GM23338 (cell line): Measurements from ENCODE around the gene IZUMO1R. TPM values are rescaled to one million over a fixed set of nuclear protein-coding genes. Genes with fewer than 3 reads are reported as not detected.

Source experiments
- ATAC-seq: fragments of 200-7000 bp; cut with Tn5 transposase; 3 replicates; pipeline ENCODE4 v1.9.1; 2020
- DNase-seq: peaks from one replicate; pipeline ENCODE4 v3.0.0-alpha.2; 2015; ENCODE audit warnings: low spot score
- H2AFZ ChIP-seq: fragments of 200-600 bp; sonication (generic); 2 replicates; pipeline ENCODE4 v1.8.0; 2016; ENCODE audit warnings: antibody characterized with exemption, mild to moderate bottlenecking, moderate library complexity
- H3F3A ChIP-seq: fragments of 200-600 bp; sonication (generic); replicated peaks from 2 replicates; pipeline ENCODE4 v1.8.0; 2017; ENCODE audit warnings: antibody characterized with exemption, mixed run types, low read depth
- H3K27ac ChIP-seq: fragments of 200-600 bp; sonication (generic); 2 replicates; pipeline ENCODE4 v1.6.1; 2016; ENCODE audit warnings: low read depth
- H3K27me3 ChIP-seq: fragments of 200-600 bp; sonication (generic); 2 replicates; pipeline ENCODE4 v1.8.0; 2016; ENCODE audit warnings: mild to moderate bottlenecking, mixed run types, moderate library complexity; ENCODE audit not compliant: insufficient read depth
- H3K36me3 ChIP-seq: fragments of 200-600 bp; sonication (generic); 2 replicates; pipeline ENCODE4 v1.8.0; 2016; ENCODE audit warnings: mild to moderate bottlenecking; ENCODE audit not compliant: insufficient read depth
- H3K4me1 ChIP-seq: fragments of 200-600 bp; sonication (generic); 2 replicates; pipeline ENCODE4 v1.8.0; 2016; ENCODE audit warnings: mild to moderate bottlenecking, moderate library complexity; ENCODE audit not compliant: insufficient read depth
- H3K4me2 ChIP-seq: fragments of 200-600 bp; sonication (generic); 2 replicates; pipeline ENCODE4 v1.7.1; 2017; ENCODE audit warnings: mixed run types
- H3K4me3 ChIP-seq: fragments of 200-600 bp; sonication (generic); 2 replicates; pipeline ENCODE4 v1.6.1; 2016; ENCODE audit warnings: mixed run types
- H3K79me2 ChIP-seq: fragments of 200-600 bp; sonication (generic); replicated peaks from 2 replicates; pipeline ENCODE4 v1.8.0; 2017; ENCODE audit warnings: mild to moderate bottlenecking; ENCODE audit not compliant: insufficient read depth
- H3K9me2 ChIP-seq: fragments of 200-600 bp; sonication (generic); 2 replicates; pipeline ENCODE4 v1.8.0; 2017; ENCODE audit not compliant: insufficient read depth
- H4K20me1 ChIP-seq: fragments of 200-600 bp; sonication (generic); replicated peaks from 2 replicates; pipeline ENCODE4 v1.8.0; 2017; ENCODE audit warnings: mild to moderate bottlenecking; ENCODE audit not compliant: insufficient read depth
- H3K27ac Mint-ChIP-seq: 2 replicates; pipeline ENCODE4 v1.8.0; 2020; ENCODE audit warnings: inconsistent platforms, mild to moderate bottlenecking, moderate library complexity, mixed read lengths
- H3K27me3 Mint-ChIP-seq: 3 replicates; pipeline ENCODE4 v1.8.0; 2022; ENCODE audit warnings: low read depth, mild to moderate bottlenecking, moderate library complexity, mixed read lengths, inconsistent platforms; ENCODE audit not compliant: insufficient read depth, poor library complexity
- H3K36me3 Mint-ChIP-seq: 3 replicates; pipeline ENCODE4 v1.8.0; 2021; ENCODE audit warnings: low read depth, mild to moderate bottlenecking, inconsistent platforms, moderate library complexity, mixed read lengths
- H3K4me1 Mint-ChIP-seq: 3 replicates; pipeline ENCODE4 v1.8.0; 2020; ENCODE audit warnings: mild to moderate bottlenecking, inconsistent platforms, mixed read lengths
- H3K4me3 Mint-ChIP-seq: 3 replicates; pipeline ENCODE4 v1.8.0; 2021; ENCODE audit warnings: moderate library complexity, mild to moderate bottlenecking, inconsistent platforms, mixed read lengths
- H3K9me3 Mint-ChIP-seq: 3 replicates; pipeline ENCODE4 v1.8.0; 2020; ENCODE audit warnings: moderate library complexity, mild to moderate bottlenecking, inconsistent platforms, mixed read lengths
- CTCF ChIP-seq, 2 experiments: fragments of 200-600 bp in 1 of 2; sonication (generic) in 1 of 2; conservative IDR thresholded peaks; 2 replicates each; pipeline versions ENCODE4 v1.5.1 to v1.6.1; 2016 to 2017; ENCODE audit warnings: antibody characterized with exemption in 2 of 2, low read depth in 2 of 2, mild to moderate bottlenecking in 2 of 2, moderate library complexity in 1 of 2
- ETS1 ChIP-seq: IDR thresholded peaks from 2 replicates; pipeline ENCODE4 v1.6.1; 2016; ENCODE audit warnings: antibody characterized with exemption
- EZH2phosphoT487 ChIP-seq: fragments of 200-600 bp; sonication (generic); IDR thresholded peaks from one replicate; pipeline ENCODE4 v1.8.1; 2018; ENCODE audit warnings: antibody characterized with exemption; ENCODE audit not compliant: unreplicated experiment
- REST ChIP-seq: IDR thresholded peaks from one replicate; pipeline ENCODE4 v1.6.1; 2018; ENCODE audit warnings: antibody characterized with exemption; ENCODE audit not compliant: unreplicated experiment
- ZNF331 ChIP-seq: fragments of 250-450 bp; sonication (Bioruptor Pico); IDR thresholded peaks from 2 replicates; pipeline ENCODE4 v1.5.0; 2020; ENCODE audit warnings: low read depth, mild to moderate bottlenecking, moderate library complexity
- ZNF462 ChIP-seq: fragments of 250-450 bp; sonication (Bioruptor Pico); IDR thresholded peaks from 2 replicates; pipeline ENCODE4 v1.5.0; 2020; ENCODE audit warnings: mild to moderate bottlenecking, moderate library complexity
- polyA plus RNA-seq: library from polyadenylated mRNA; unstranded; fragments of >200 nt; fragmentation: Nextera tagmentation; extraction: Ambion mirVana; gene quantifications from 2 replicates; pipeline ENCODE4 v1.2.1, GENCODE V29; 2016
- total RNA-seq: library from RNA; depleted of rRNA; stranded (reverse); fragments of >200 nt; shearing (Covaris generic); gene quantifications from 2 replicates; pipeline ENCODE4 v1.2.3, GENCODE V29; 2014

The IZUMO1R gene
- total and polyA plus RNA-seq, 2 experiments from 2014 or later, result not detected

GRCh38 chr11:94328587-94329080 lies 24.3 kb downstream of the IZUMO1R start (continued):
- TF ChIP-seq ETS1, result no peak
- TF ChIP-seq ZNF331 (CRISPR knock-in tag), result no peak
- no peak for TF ChIP-seq EZH2phosphoT487

GRCh38 chr11:94329501-94329900 lies 25.1 kb downstream of the IZUMO1R start:
- Histone ChIP-seq H2AFZ (no peak overlapping the region), H3F3A (no peaks in the 10 kb centered on the region), H3K4me1 (no peaks in the 10 kb centered on the region), H3K36me3 (no peaks in the 10 kb centered on the region), H3K4me3 (no peak overlapping the region), H4K20me1 (no peaks in the 10 kb centered on the region), H3K27me3 (no peaks in the 10 kb centered on the region), H3K4me2 (no peak overlapping the region), H3K27ac (no peak overlapping the region), H3K9me2 (no peaks in the 10 kb centered on the region), H3K79me2 (no peaks in the 10 kb centered on the region)
- Mint-ChIP-seq H3K36me3 (no peaks in the 10 kb centered on the region), H3K27me3 (peaks cover 2% of the 10 kb centered on the region), H3K4me3 (no peak overlapping the region), H3K9me3 (no peaks in the 10 kb centered on the region), H3K27ac (no peak overlapping the region), H3K4me1 (no peaks in the 10 kb centered on the region)
- ATAC-seq, result no peak
- no peak for DNase-seq
- no peak for TF ChIP-seq REST
- TF ChIP-seq CTCF (conservative IDR thresholded peaks at IDR 0.05; ENCODE audit: low read depth in 2 of 2), result no peak
- no peak for TF ChIP-seq ZNF331 (CRISPR knock-in tag)
- no peak for TF ChIP-seq ZNF462 (CRISPR knock-in tag)
- no peak for TF ChIP-seq ETS1
